ENCODE data around the gene CTNNA2.

DNA sequence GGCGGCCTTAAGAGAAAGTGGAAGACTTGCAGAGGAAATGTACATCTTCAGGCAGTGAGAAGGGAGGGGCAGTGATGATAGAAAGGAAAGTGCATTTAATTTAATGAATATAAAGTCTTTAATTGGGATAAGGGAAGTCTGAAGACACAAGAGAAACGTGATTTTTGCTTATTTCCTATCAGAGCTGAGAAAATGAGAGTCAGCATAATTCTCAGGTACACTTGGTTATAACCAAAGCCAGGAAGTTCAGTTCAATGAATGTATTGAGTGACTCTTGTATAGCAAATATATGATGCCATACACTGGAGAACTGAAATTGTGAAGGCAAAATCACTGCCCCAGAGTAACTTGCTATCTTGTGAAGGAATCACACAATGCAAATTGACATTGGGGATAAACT is 535.4 kb downstream of the CTNNA2 start:
- TF ChIP-seq, protein P1, sequence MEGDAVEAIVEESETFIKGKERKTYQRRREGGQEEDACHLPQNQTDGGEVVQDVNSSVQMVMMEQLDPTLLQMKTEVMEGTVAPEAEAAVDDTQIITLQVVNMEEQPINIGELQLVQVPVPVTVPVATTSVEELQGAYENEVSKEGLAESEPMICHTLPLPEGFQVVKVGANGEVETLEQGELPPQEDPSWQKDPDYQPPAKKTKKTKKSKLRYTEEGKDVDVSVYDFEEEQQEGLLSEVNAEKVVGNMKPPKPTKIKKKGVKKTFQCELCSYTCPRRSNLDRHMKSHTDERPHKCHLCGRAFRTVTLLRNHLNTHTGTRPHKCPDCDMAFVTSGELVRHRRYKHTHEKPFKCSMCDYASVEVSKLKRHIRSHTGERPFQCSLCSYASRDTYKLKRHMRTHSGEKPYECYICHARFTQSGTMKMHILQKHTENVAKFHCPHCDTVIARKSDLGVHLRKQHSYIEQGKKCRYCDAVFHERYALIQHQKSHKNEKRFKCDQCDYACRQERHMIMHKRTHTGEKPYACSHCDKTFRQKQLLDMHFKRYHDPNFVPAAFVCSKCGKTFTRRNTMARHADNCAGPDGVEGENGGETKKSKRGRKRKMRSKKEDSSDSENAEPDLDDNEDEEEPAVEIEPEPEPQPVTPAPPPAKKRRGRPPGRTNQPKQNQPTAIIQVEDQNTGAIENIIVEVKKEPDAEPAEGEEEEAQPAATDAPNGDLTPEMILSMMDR (IDR thresholded peaks at IDR 0.05): no peak
- TF ChIP-seq TAF1 (IDR thresholded peaks at IDR 0.05; ENCODE audit: borderline replicate concordance, low read depth, low read length): no peak
- no peak for TF ChIP-seq MXI1 (IDR thresholded peaks at IDR 0.05; ENCODE audit: low read depth, low read length)
- no peak for TF ChIP-seq MEF2A (IDR thresholded peaks at IDR 0.05; ENCODE audit: borderline replicate concordance, low read depth)
- TF ChIP-seq RXRA (IDR thresholded peaks at IDR 0.05; ENCODE audit: borderline replicate concordance, low read depth): no peak

All from SK-N-SH (cell line).